Stimulated activated CD4-positive, alpha-beta T cell treated with anti-CD3 and anti-CD28 coated beads, Interleukin-4, amount 100 ng/mL, for 4 hours (primary cell): ENCODE data around the gene EYA4.

Experiments
- DNase-seq, 2 experiments: peaks; one replicate each; pipeline ENCODE4 v3.0.0-alpha.2; 2020

The EYA4 gene

GRCh38 chr6:133241086-133241900 lies at the start of gene EYA4:
TSS of gene EYA4 (plus strand) at chr6:133241357. CDS start at chr6:133274781, 33,424 bp downstream.
- no peak for DNase-seq

GRCh38 chr6:133193396-133193795 lies 47.8 kb upstream of the EYA4 start:
- DNase-seq, result no peak

- no peak for DNase-seq
These were observed 42.4 kb upstream of the EYA4 start for GRCh38 chr6:133198725-133199124.

GRCh38 chr6:133201231-133201630 lies 39.9 kb upstream of the EYA4 start:
- no peak for DNase-seq

GRCh38 chr6:133202610-133203343 lies 38.4 kb upstream of the EYA4 start:
- DNase-seq, result no peak

- DNase-seq, result no peak
These were observed 37.8 kb upstream of the EYA4 start for GRCh38 chr6:133203344-133203697.

- DNase-seq, result no peak
These were observed 35.9 kb upstream of the EYA4 start for GRCh38 chr6:133205304-133205703.

- no peak for DNase-seq
These were observed 34.2 kb upstream of the EYA4 start for GRCh38 chr6:133206942-133207341.

- no peak for DNase-seq
These were observed 33.4 kb upstream of the EYA4 start for GRCh38 chr6:133207754-133208153.

- no peak for DNase-seq
These were observed 32.9 kb upstream of the EYA4 start for GRCh38 chr6:133208183-133208755.

GRCh38 chr6:133214267-133214666 lies 26.9 kb upstream of the EYA4 start:
- DNase-seq, result no peak

GRCh38 chr6:133218852-133219251 lies 22.3 kb upstream of the EYA4 start:
- DNase-seq, result no peak

GRCh38 chr6:133223452-133224029 lies 17.6 kb upstream of the EYA4 start:
- no peak for DNase-seq

- DNase-seq, result no peak
These were observed 15.6 kb upstream of the EYA4 start for GRCh38 chr6:133225560-133225959.

- no peak for DNase-seq
These were observed 13.8 kb upstream of the EYA4 start for GRCh38 chr6:133227344-133227743.

- no peak for DNase-seq
These were observed 11.1 kb upstream of the EYA4 start for GRCh38 chr6:133230052-133230451.

- no peak for DNase-seq
These were observed 5.9 kb upstream of the EYA4 start for GRCh38 chr6:133235221-133235620.

GRCh38 chr6:133236932-133237331 lies 4.2 kb upstream of the EYA4 start:
- no peak for DNase-seq

GRCh38 chr6:133240511-133241085 lies 559 bp upstream of the EYA4 start:
- DNase-seq, result no peak

GRCh38 chr6:133241901-133242636 lies 912 bp downstream of the EYA4 start:
- DNase-seq, result no peak

- no peak for DNase-seq
These were observed 1.8 kb downstream of the EYA4 start for GRCh38 chr6:133242637-133243585.
